NCI-H345 (cell line): Measurements from ENCODE around the gene PITPNM1.
"Not testable (repeated sequence)": the region's sequence is repeated elsewhere in the genome, so short reads cannot be mapped to it uniquely, and the experiment has no call there.

Experiments
- DNase-seq: peaks from one replicate; lab custom pipeline; 2025; lab: John Stamatoyannopoulos, UW

The PITPNM1 gene

DNA sequence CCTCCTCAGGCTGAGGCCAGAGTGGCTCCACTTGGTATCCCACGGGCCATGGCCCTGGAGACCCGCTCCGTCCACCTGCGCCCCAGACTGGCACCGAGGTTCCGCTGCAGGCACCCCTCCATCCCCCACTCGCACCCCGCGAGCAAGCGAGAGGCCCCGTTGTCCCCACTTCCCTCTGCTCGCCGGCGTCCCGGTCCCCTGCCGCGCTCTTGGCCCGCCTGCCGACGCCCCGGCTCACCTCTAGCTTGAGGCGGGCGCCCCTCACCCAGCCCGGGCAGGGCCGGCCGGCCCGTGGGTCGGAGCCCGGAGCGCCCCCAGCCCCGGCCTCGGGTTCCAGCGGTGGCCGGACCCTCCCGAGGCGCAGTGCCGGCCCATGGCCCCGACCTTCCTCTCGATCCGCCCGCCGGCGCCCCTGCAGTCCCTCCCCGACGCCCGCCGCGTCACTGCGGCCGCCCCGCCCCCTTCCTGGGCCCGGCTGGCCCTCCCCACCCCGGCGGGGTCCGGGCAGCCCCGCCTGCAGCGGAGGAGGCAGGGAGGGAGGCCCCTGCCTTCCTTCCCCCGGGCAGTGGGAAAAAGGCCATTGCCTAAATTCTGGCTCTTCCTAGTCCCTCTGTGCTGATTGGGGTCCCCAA is at the start of gene PITPNM1:
TSS of gene PITPNM1 (minus strand) at position 414 of the 632 bp plus-strand sequence. CDS start 1,183 bp downstream, outside the sequence.
- DNase-seq, result peak; percentile 78

DNA sequence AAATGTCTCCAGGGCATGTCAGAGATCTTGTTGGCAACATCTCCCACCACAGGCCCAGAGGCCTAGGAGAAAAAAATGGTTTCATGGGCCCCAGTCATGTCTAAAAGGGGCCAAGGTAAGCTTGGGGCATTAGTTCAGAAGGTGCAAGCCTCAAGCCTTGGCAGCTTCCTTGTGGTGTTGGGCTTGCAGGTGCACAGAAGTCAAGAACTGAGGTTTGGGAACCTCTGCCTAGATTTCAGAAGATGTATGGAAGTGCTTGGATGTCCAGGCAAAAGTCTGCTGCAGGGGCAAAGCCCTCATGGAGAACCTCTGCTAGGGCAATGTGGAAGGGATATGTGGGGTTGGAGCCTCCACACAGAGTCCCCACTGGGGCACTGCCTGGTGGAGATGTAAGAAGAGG is 46.5 kb upstream of the PITPNM1 start:
- not testable (repeated sequence) for DNase-seq

GRCh38 chr11:67551127-67551526 is 46.0 kb upstream of the PITPNM1 start:
- no peak for DNase-seq

GRCh38 chr11:67548555-67549110 is 43.5 kb upstream of the PITPNM1 start:
- no peak for DNase-seq

DNA sequence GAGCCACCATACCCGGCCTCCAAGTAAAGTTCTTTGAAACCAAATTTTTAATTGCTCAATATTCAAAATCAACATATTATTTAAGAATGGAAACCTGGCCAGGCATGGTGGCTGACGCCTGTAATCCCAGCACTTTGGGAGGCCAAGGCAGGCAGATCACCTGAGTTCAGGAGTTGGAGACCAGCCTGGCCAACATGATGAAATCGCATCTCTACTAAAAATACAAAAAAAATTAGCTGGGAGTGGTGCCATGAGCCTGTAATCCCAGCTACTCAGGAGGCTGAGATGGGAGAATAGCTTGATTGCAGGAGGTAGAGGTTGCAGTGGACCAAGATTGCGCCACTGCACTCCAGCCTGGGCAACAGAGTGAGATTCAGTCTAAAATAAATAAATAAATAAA is 42.9 kb upstream of the PITPNM1 start:
- not testable (repeated sequence) for DNase-seq

GRCh38 chr11:67545280-67545679 is 40.1 kb upstream of the PITPNM1 start:
- DNase-seq, result peak; percentile 9

- DNase-seq, result no peak
Observed at GRCh38 chr11:67544616-67545242, 39.6 kb upstream of the PITPNM1 start.

GRCh38 chr11:67543585-67543984 is 38.4 kb upstream of the PITPNM1 start:
- no peak for DNase-seq

GRCh38 chr11:67542971-67543370 is 37.8 kb upstream of the PITPNM1 start:
- no peak for DNase-seq

DNA sequence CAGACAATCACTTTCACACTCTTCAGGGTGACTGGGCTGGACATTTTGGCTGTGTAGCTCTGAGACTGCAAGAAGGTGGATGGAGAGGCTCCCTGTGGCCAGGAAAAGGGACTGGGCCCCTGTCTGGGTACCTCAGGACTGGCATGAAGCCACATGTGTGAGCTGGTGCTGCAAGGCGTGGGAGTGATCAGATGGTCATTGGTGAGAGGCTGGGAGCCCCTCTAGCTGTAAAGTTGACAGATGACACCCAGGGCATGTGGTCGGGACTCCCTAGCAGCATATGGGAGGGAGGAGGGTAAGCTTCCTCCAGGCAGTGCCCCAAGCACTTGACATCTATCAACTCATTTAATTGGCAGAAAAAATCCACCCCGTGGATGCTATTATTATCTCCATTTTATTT is 37.0 kb upstream of the PITPNM1 start:
- DNase-seq, result no peak

DNA sequence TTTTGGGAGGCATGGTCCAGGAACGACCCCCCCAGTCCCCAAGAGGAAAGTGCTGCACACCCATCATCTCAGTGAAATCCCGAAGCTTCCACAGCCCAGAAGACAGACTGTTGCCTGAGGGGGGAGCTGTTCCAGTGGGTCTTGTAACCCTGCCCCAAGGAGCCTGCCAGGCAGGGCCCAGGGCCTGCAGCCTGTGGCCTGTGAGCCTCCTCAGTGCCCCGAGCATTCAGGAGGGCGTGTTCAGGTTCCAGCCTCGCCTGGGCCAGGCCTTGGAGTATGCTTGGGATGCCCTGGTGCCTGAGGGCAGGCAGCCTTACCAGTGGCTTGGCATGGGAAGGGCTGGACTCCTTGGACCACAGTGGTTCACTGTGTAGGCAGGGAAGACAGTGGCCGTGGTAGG is 36.0 kb upstream of the PITPNM1 start:
- no peak for DNase-seq

GRCh38 chr11:67539550-67539949 is 34.4 kb upstream of the PITPNM1 start:
- no peak for DNase-seq

DNA sequence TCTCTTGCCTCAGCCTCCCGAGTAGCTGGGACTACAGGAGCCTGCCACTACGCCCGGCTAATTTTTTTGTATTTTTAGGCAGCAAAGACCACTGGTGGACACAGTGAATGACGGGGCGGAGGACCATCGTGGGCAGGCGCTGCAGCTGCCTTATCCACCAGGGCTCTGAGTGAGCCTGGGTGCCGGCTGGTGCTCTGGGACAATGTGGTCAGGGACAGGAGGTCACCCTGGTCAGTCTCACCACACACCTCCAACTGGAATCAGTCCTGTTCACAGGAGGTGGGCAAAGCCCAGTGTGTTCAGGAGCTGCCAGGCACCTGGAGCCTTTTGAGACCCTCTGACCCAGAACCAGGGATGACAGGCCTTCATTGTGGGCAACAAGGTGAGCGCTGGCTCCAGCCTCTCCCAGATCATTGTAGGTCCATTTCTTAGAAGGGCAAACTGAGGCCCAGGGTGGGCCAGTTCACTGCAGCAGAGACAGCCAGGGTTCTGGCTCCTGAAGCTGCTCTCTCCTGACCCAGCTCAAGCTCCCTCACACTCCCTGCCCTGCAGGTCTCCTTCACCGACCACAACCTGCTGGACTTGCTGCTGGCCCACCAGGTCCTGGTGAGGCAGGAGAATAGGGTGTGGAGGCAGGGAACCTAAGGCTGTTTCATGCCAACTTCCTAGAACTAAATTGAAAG is 33.8 kb upstream of the PITPNM1 start:
- DNase-seq, result no peak

DNA sequence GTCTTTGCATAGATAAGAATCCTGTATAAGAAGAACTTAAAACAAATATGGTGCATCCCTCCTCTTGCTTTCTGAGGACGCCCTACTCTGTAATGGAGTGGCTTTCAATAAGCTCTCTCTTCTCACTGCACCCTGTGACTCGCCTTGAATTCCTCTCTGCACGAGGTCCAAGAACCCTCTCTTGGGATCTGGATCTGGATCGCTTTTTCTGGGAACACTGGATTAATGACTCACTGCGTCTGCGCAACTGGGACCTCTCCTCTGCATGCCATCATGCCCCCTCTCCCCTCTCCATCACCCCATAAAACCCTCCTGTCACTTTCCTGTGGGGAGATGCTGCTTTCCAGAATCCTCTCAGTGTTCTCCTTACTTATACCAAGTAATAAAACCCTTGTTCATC is 33.1 kb upstream of the PITPNM1 start:
- no peak for DNase-seq

DNA sequence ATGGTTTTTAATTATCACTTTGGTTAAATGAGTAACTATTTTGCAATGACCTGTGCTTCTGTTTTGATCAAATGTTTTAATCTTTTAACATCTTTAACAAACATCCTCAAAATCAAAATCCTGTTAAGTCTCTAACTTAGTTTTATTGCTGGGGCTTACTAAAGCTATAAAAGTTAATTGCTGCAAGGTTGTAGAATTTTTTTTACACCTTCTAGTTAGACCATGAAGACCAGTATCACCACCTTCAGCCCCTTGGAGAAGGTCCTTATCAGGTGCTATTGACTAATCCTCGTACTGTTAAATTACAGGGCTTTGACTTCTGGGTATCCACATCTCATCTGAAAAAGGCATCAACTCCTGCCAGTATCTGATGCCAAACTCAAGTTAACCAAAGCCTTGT is 30.4 kb upstream of the PITPNM1 start:
- DNase-seq, result no peak

- no peak for DNase-seq
Observed at GRCh38 chr11:67534070-67534679, 29.0 kb upstream of the PITPNM1 start.

DNA sequence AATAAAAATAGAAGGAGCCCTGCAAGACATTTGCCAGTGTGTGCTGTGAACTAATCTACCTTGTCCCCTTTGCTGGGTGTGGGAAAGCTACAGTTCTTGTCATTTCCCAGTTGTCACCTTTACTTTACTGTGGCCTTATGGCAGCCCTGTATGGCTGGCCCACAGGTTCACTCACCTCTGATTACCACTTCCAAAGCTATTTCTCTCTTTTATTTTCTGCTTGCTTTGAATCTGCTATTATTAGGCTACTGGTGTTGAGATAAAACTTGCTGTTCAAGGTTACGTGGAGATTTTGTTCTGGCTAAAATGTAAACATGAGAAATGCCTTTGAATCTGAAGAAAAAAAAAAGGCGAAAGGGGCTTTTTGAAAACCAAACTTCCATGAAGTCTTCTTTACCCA is 27.7 kb upstream of the PITPNM1 start:
- DNase-seq, result no peak

DNA sequence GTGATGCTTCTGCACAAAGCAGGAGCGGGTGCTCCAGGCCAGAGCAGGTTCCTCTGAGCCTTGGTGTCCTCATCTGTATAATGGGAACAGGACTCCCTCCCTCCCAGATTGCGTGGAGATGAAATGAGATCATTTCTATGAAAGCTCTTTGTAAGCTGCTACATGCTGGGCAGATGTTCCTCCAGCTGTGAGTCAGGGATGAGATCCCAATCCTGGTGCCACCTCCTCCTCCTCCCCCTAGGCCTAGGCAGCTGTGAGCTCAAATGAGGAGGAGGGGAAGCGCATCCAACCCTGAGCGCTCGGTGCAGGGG is 25.1 kb upstream of the PITPNM1 start:
- no peak for DNase-seq

- DNase-seq, result no peak
Observed at GRCh38 chr11:67528376-67528775, 23.2 kb upstream of the PITPNM1 start.

- no peak for DNase-seq
Observed at GRCh38 chr11:67525275-67525976, 20.3 kb upstream of the PITPNM1 start.

DNA sequence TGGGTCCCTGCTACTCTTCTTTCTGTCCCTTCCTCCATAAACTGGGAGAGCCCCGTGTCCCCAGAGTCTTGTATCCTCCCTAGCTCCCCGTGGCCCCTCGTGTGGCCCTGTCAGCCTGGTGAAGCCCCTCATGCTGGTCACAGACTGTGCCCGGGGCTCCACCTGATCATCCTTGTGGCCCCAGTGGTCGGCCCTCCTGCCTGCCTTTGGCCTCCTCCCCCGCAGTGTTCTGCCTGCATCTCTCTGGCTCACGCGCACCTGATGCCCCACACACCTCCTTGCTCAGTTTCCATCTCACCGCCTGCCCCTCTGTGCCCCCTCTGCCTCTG is 19.3 kb upstream of the PITPNM1 start:
- no peak for DNase-seq
